ENCODE measurements around the gene PDPN.

PDPN gene

DNA sequence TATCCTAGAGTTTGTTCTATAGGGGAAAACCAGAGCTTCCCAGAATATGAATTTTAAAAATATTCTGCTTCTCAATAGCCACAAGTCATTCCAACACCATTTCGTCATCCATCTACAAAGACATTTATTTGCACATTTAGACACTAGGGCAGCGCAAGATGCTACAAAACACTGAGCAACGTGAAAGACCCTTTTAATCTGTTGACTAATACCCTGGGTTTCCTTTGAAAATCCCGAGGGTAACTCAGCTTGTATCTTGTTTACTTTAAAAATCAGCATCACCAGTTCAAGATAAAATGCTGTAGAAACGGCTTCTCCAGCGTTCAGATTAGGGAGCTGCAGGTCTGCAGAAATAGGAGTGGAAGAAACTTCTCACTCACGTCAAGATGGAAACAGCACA, 13.5 kb downstream of the PDPN start:
- Histone ChIP-seq H2BK5ac (ENCODE audit: low read length) (no peak overlapping the region), H3K14ac (ENCODE audit: low read length) (no peak overlapping the region), H2BK120ac (ENCODE audit: low read depth, low read length) (no peak overlapping the region), H2AK5ac (ENCODE audit: low read depth, low read length) (no peak overlapping the region), H2BK12ac (ENCODE audit: low read length) (no peak overlapping the region), H3K9me3 (replicated peaks in 1 of 2; ENCODE audit: control insufficient read depth in 2 of 2, insufficient read depth in 1 of 2, low read depth in 1 of 2, low read length in 2 of 2) (no peaks in the 10 kb centered on the region), H3K9ac (ENCODE audit: low read depth, low read length, poor library complexity) (no peak overlapping the region), H3K4me3 (ENCODE audit: low read length in 2 of 2) (no peak overlapping the region), H3K4ac (ENCODE audit: low read length) (no peak overlapping the region), H3K4me1 (ENCODE audit: control insufficient read depth in 2 of 2, insufficient read depth in 1 of 2, low read depth in 1 of 2, low read length in 2 of 2) (peaks cover 9 to 19% of the 10 kb centered on the region in 2 donors), H3K18ac (ENCODE audit: low read length) (no peak overlapping the region), H3K36me3 (replicated peaks in 1 of 2; ENCODE audit: control insufficient read depth in 2 of 2, insufficient read depth in 2 of 2, low read length in 2 of 2) (peaks cover 0 to 55% of the 10 kb centered on the region in 2 donors), H2BK15ac (ENCODE audit: low read length) (no peak overlapping the region), H3K4me2 (ENCODE audit: insufficient read depth, low read length, poor library complexity, severe bottlenecking) (no peak overlapping the region), H3K27ac (replicated peaks; ENCODE audit: low read length) (no peak overlapping the region), H2AFZ (ENCODE audit: low read length) (no peak overlapping the region), H3K79me1 (ENCODE audit: low read depth, low read length) (no peaks in the 10 kb centered on the region), H3K23ac (ENCODE audit: low read depth, low read length, poor library complexity) (no peak overlapping the region), H4K8ac (ENCODE audit: low read depth, low read length) (no peak overlapping the region), H4K91ac (ENCODE audit: low read depth, low read length, poor library complexity) (no peak overlapping the region), H3K27me3 (ENCODE audit: control insufficient read depth in 3 of 3, insufficient read depth in 3 of 3, low read depth in 1 of 3, low read length in 3 of 3) (no peaks in the 10 kb centered on the region)
- no peak for DNase-seq (ENCODE audit: low spot score)
- WGBS, 2 donors (ENCODE audit: extremely low coverage in 2 of 2, insufficient read length in 2 of 2, insufficient replicate concordance in 1 of 2): no CpG with 5 or more reads among the region's 7 CpGs

GRCh38 chr1:13600762-13601453, 17.3 kb downstream of the PDPN start:
- H3K4me3 ChIP-seq (ENCODE audit: low read length in 2 of 2): no peak overlapping the region
- H2BK5ac ChIP-seq (ENCODE audit: low read length): no peak overlapping the region
- H3K27ac ChIP-seq (replicated peaks; ENCODE audit: low read length): no peak overlapping the region
- no peak overlapping the region for H4K8ac ChIP-seq (ENCODE audit: low read depth, low read length)
- no peak overlapping the region for H3K9ac ChIP-seq (ENCODE audit: low read depth, low read length, poor library complexity)
- no peak overlapping the region for H4K91ac ChIP-seq (ENCODE audit: low read depth, low read length, poor library complexity)
- H3K23ac ChIP-seq (ENCODE audit: low read depth, low read length, poor library complexity): no peak overlapping the region
- no peaks in the 10 kb centered on the region for H3K9me3 ChIP-seq (replicated peaks in 1 of 2; ENCODE audit: control insufficient read depth in 2 of 2, insufficient read depth in 1 of 2, low read depth in 1 of 2, low read length in 2 of 2)
- H2AK5ac ChIP-seq (ENCODE audit: low read depth, low read length): no peak overlapping the region
- H3K14ac ChIP-seq (ENCODE audit: low read length): no peak overlapping the region
- no peak overlapping the region for H2BK120ac ChIP-seq (ENCODE audit: low read depth, low read length)
- H2BK15ac ChIP-seq (ENCODE audit: low read length): no peak overlapping the region
- H3K18ac ChIP-seq (ENCODE audit: low read length): peak overlapping the region; percentile 12
- H2BK12ac ChIP-seq (ENCODE audit: low read length): no peak overlapping the region
- no peak overlapping the region for H3K4me2 ChIP-seq (ENCODE audit: insufficient read depth, low read length, poor library complexity, severe bottlenecking)
- H3K79me1 ChIP-seq (ENCODE audit: low read depth, low read length): no peaks in the 10 kb centered on the region
- H3K4me1 ChIP-seq (ENCODE audit: control insufficient read depth in 2 of 2, insufficient read depth in 1 of 2, low read depth in 1 of 2, low read length in 2 of 2): peaks cover 6 to 8% of the 10 kb centered on the region in 2 donors
- no peak overlapping the region for H3K4ac ChIP-seq (ENCODE audit: low read length)
- DNase-seq (ENCODE audit: low spot score): no peak
- H2AFZ ChIP-seq (ENCODE audit: low read length): no peak overlapping the region
- H3K27me3 ChIP-seq (ENCODE audit: control insufficient read depth in 3 of 3, insufficient read depth in 3 of 3, low read depth in 1 of 3, low read length in 3 of 3): no peaks in the 10 kb centered on the region
- WGBS, 2 donors (ENCODE audit: extremely low coverage in 2 of 2, insufficient read length in 2 of 2, insufficient replicate concordance in 1 of 2): no CpG with 5 or more reads among the region's 7 CpGs
- peaks cover 0 to 48% of the 10 kb centered on the region in 2 donors for H3K36me3 ChIP-seq (replicated peaks in 1 of 2; ENCODE audit: control insufficient read depth in 2 of 2, insufficient read depth in 2 of 2, low read length in 2 of 2)

GRCh38 chr1:13604176-13604575, 20.5 kb downstream of the PDPN start:
- H4K91ac ChIP-seq (ENCODE audit: low read depth, low read length, poor library complexity): no peak overlapping the region
- H3K9me3 ChIP-seq (replicated peaks in 1 of 2; ENCODE audit: control insufficient read depth in 2 of 2, insufficient read depth in 1 of 2, low read depth in 1 of 2, low read length in 2 of 2): no peaks in the 10 kb centered on the region
- no CpG with 5 or more reads among the region's 5 CpGs for WGBS, 2 donors (ENCODE audit: extremely low coverage in 2 of 2, insufficient read length in 2 of 2, insufficient replicate concordance in 1 of 2)
- H2BK120ac ChIP-seq (ENCODE audit: low read depth, low read length): no peak overlapping the region
- H3K14ac ChIP-seq (ENCODE audit: low read length): no peak overlapping the region
- H3K9ac ChIP-seq (ENCODE audit: low read depth, low read length, poor library complexity): no peak overlapping the region
- no peak overlapping the region for H3K27ac ChIP-seq (replicated peaks; ENCODE audit: low read length)
- H2BK12ac ChIP-seq (ENCODE audit: low read length): no peak overlapping the region
- H3K4me2 ChIP-seq (ENCODE audit: insufficient read depth, low read length, poor library complexity, severe bottlenecking): no peak overlapping the region
- H3K79me1 ChIP-seq (ENCODE audit: low read depth, low read length): no peaks in the 10 kb centered on the region
- no peak overlapping the region for H3K23ac ChIP-seq (ENCODE audit: low read depth, low read length, poor library complexity)
- DNase-seq (ENCODE audit: low spot score): no peak
- no peak overlapping the region for H3K18ac ChIP-seq (ENCODE audit: low read length)
- no peak overlapping the region for H2BK15ac ChIP-seq (ENCODE audit: low read length)
- peaks cover 6 to 8% of the 10 kb centered on the region in 2 donors for H3K4me1 ChIP-seq (ENCODE audit: control insufficient read depth in 2 of 2, insufficient read depth in 1 of 2, low read depth in 1 of 2, low read length in 2 of 2)
- H3K4me3 ChIP-seq (ENCODE audit: low read length in 2 of 2): no peak overlapping the region
- H3K27me3 ChIP-seq (ENCODE audit: control insufficient read depth in 3 of 3, insufficient read depth in 3 of 3, low read depth in 1 of 3, low read length in 3 of 3): no peaks in the 10 kb centered on the region
- H2BK5ac ChIP-seq (ENCODE audit: low read length): no peak overlapping the region
- H2AFZ ChIP-seq (ENCODE audit: low read length): no peak overlapping the region
- H2AK5ac ChIP-seq (ENCODE audit: low read depth, low read length): no peak overlapping the region
- no peak overlapping the region for H4K8ac ChIP-seq (ENCODE audit: low read depth, low read length)
- peaks cover 0 to 44% of the 10 kb centered on the region in 2 donors for H3K36me3 ChIP-seq (replicated peaks in 1 of 2; ENCODE audit: control insufficient read depth in 2 of 2, insufficient read depth in 2 of 2, low read length in 2 of 2)
- no peak overlapping the region for H3K4ac ChIP-seq (ENCODE audit: low read length)

DNA sequence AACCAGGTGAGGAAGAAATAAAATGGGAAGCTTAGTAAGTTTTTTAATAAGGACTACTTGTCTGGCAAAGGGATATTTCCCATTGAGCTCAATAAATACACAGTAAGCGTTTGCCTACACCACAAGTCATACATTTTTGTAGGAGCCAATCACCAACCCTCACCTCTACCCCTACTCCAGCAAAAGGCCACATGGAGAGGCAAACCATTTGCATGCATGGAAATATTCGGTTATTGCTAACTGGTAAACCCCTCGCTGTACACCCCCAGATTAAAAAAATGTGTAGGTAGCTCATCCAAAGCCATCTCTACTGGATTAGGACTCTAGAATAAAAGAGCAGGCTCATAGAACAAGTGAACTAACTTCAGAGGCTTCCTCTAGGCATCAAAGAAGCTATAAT, 21.1 kb downstream of the PDPN start:
- H3K4me3 ChIP-seq (ENCODE audit: low read length in 2 of 2): no peak overlapping the region
- H3K36me3 ChIP-seq (replicated peaks in 1 of 2; ENCODE audit: control insufficient read depth in 2 of 2, insufficient read depth in 2 of 2, low read length in 2 of 2): peaks cover 0 to 48% of the 10 kb centered on the region in 2 donors
- no peaks in the 10 kb centered on the region for H3K9me3 ChIP-seq (replicated peaks in 1 of 2; ENCODE audit: control insufficient read depth in 2 of 2, insufficient read depth in 1 of 2, low read depth in 1 of 2, low read length in 2 of 2)
- no peak overlapping the region for H2BK15ac ChIP-seq (ENCODE audit: low read length)
- H3K4ac ChIP-seq (ENCODE audit: low read length): no peak overlapping the region
- no peak overlapping the region for H4K91ac ChIP-seq (ENCODE audit: low read depth, low read length, poor library complexity)
- peaks cover 6 to 8% of the 10 kb centered on the region in 2 donors for H3K4me1 ChIP-seq (ENCODE audit: control insufficient read depth in 2 of 2, insufficient read depth in 1 of 2, low read depth in 1 of 2, low read length in 2 of 2)
- H2BK5ac ChIP-seq (ENCODE audit: low read length): no peak overlapping the region
- H3K18ac ChIP-seq (ENCODE audit: low read length): no peak overlapping the region
- H4K8ac ChIP-seq (ENCODE audit: low read depth, low read length): no peak overlapping the region
- H2AFZ ChIP-seq (ENCODE audit: low read length): no peak overlapping the region
- H3K14ac ChIP-seq (ENCODE audit: low read length): no peak overlapping the region
- H2BK12ac ChIP-seq (ENCODE audit: low read length): no peak overlapping the region
- no peaks in the 10 kb centered on the region for H3K79me1 ChIP-seq (ENCODE audit: low read depth, low read length)
- no peak overlapping the region for H2BK120ac ChIP-seq (ENCODE audit: low read depth, low read length)
- no peak overlapping the region for H3K27ac ChIP-seq (replicated peaks; ENCODE audit: low read length)
- no peaks in the 10 kb centered on the region for H3K27me3 ChIP-seq (ENCODE audit: control insufficient read depth in 3 of 3, insufficient read depth in 3 of 3, low read depth in 1 of 3, low read length in 3 of 3)
- no CpG with 5 or more reads among the region's 3 CpGs for WGBS, 2 donors (ENCODE audit: extremely low coverage in 2 of 2, insufficient read length in 2 of 2, insufficient replicate concordance in 1 of 2)
- H3K4me2 ChIP-seq (ENCODE audit: insufficient read depth, low read length, poor library complexity, severe bottlenecking): no peak overlapping the region
- no peak overlapping the region for H3K9ac ChIP-seq (ENCODE audit: low read depth, low read length, poor library complexity)
- H2AK5ac ChIP-seq (ENCODE audit: low read depth, low read length): no peak overlapping the region
- H3K23ac ChIP-seq (ENCODE audit: low read depth, low read length, poor library complexity): no peak overlapping the region
- no peak for DNase-seq (ENCODE audit: low spot score)

Data from neuronal stem cell (in vitro differentiated cells).